Measurements from ENCODE around the gene C1RL. TPM values are rescaled to one million over a fixed set of nuclear protein-coding genes. Genes with fewer than 3 reads are reported as not detected.
"Not testable (repeated sequence)": the region's sequence is repeated elsewhere in the genome, so short reads cannot be mapped to it uniquely, and the experiment has no call there.

Gene C1RL
- total RNA-seq, 1 experiment from 2014 or later = 22.4 TPM

DNA sequence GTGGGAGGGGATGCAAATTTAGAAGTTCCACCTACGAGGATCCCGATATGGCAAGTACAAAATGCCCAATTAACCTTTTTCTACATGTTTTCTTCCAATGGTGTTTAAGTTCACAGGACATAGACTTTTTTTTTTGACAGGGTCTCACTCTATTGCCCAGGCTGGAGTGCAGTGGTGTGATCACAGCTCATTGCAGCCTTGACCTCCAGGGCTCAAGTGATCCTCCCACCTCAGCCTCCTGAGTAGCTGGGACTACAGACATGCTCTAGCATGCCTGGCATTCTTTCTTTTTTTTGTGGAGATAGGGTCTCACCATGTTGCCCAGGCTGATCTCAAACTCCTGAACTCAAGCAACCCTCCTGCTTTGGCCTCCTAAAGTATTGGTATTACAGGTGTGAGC, 53.3 kb downstream of the C1RL start:
- DNase-seq (ENCODE audit: low read depth); in situ Hi-C loops (cut with HindIII; ENCODE audit: low pct_unique_long_range_greater_than_20kb, low sequenced_read_pairs): not testable (repeated sequence)

DNA sequence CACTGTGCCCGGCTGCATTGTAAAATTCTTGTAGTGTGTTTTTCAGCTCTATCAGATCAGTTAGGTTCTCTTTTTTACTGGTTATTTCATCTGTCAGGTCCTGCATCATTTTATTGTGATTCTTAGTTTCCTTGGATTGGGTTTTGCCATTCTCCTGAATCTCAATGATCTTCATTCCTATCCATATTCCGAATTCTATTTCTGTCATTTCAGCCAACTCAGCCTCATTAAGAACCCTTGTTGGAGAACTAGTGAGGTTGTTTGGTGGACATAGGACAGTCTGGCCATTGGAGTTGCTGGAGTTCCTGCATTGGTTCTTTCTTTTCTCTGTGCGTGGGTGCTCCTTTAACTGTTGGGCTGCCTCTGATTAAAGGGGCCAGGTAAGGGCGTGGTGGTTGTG, 54.1 kb downstream of the C1RL start:
- no peak for DNase-seq (ENCODE audit: low read depth)
- in situ Hi-C loops (cut with HindIII; ENCODE audit: low pct_unique_long_range_greater_than_20kb, low sequenced_read_pairs) = no loop called here

DNA sequence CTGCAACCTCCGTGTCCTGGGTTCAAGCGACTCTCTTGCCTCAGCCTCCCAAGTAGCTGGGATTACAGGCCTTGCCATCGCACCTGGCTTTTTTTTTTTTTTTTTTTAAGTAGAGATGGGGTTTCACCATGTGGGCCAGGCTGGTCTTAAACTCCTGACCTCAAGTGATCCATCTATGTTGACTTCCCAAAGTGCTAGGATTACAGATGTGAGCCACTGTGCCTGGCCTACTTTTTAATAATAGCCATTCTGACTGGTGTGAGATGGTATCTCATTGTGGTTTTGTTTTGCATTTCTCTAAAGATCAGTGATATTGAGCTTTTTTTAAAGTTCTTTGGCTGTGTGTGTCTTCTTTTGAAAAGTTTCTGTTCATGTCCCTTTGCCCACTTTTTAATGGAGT, 59.0 kb downstream of the C1RL start:
- DNase-seq (ENCODE audit: low read depth); in situ Hi-C loops (cut with HindIII; ENCODE audit: low pct_unique_long_range_greater_than_20kb, low sequenced_read_pairs): not testable (repeated sequence)

DNA sequence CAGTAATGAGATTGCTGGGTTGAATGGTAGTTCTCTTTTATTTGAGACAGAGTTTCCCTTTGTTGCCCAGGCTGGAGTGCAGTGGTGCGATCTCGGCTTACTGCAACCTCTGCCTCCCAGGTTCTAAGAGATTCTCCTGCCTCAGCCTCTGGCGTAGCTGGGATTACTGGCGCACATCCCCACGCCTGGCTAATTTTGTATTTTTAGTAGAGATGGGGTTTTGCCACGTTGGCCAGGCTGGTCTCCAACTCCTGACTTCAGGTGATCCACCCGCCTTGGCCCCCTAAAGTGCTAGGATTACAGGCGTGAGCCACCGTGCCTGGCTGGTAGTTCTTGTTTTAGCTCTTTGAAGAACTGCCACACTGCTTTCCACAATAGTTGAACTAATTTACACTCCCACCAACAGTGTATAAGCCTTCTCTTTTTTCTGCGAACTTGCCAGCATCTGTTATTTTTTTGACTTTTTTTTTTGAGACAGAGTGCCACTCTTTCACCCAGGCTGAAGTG, 59.5 kb downstream of the C1RL start:
- DNase-seq (ENCODE audit: low read depth); in situ Hi-C loops (cut with HindIII; ENCODE audit: low pct_unique_long_range_greater_than_20kb, low sequenced_read_pairs): not testable (repeated sequence)

DNA sequence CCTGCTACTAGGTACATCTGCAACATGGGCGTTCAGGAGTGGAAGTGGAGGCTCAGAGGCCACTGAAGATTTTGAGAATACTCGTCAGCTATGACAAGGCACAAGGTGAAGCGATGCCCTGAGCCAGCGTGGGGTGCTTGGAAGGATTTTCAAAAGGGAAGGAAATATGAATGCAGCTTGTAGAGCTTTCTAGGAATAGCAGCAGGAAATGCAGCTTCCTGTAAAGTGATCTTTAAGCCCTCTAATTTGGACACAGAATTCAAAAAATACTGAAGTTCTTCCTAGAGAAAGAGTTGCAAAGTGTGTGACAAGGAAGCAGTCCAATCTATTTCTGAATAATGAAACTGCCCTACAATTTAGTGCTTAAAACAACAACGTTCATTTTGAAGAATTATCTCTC, 61.7 kb downstream of the C1RL start:
- no peak for DNase-seq (ENCODE audit: low read depth)
- in situ Hi-C loops (cut with HindIII; ENCODE audit: low pct_unique_long_range_greater_than_20kb, low sequenced_read_pairs) = no loop called here

DNA sequence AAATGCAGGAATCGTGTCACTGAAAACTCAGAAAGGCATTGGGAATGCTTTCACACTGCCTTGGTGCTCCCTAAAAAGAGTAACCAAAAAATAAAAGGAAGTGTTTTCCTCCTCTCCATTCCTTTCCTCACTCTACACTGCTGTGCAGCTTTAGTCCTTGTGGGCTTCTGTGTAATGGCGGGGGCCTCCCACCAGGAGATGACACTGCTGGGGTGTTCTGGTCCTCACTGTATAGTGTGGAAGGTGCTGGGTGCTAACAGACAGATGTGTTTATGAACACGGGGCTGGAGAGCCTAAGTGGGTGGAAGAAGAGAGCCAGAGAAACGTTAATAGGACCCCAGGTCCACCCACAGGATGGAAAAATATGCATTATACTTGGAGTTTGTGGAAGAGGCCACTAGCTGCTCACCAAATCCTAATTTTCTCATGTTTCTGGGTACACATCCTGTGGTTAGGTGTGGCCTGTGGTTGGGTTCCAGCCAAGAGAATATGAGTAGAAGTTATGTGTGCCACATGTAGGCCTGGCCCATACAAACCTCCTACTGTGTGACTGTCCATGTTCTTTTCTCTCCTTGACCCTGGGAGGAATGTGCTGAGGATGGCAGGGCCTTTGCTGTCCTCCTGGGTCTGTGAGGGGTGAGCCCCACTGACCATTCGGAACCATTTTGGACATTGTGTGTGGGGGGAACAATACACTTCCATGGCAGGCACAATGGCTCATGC, 62.5 kb downstream of the C1RL start:
- in situ Hi-C loops (cut with HindIII; ENCODE audit: low pct_unique_long_range_greater_than_20kb, low sequenced_read_pairs) = no loop called here
- DNase-seq (ENCODE audit: low read depth) = no peak

DNA sequence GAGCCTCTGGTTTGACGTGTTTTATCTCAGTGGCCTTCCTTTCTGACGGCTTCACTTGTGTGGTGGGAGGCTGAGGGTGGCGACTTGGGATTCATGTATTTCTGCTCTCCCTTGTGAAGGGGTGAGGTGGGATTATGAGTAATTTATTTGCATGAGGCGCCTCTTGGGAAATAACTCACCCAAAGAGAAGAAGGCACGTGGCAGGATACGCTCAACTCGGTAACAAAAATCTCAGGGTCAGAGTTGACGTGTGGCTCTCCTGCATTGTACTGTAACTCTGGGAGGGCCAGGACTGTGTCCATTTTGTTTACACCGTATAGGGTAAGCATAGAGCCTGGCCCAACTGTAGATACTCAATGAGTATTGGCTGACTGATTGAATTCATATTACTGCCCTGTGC, 63.1 kb downstream of the C1RL start:
- in situ Hi-C loops (cut with HindIII; ENCODE audit: low pct_unique_long_range_greater_than_20kb, low sequenced_read_pairs) = no loop called here
- no peak for DNase-seq (ENCODE audit: low read depth)

Other genes with a start within 250 kb of the C1RL start
- gene TPI1, start 241.7 kb downstream of the C1RL start, total RNA-seq (2014; rRNA removed; shearing (Covaris generic); ENCODE audit: low replicate concordance) = 3,126 and 3,575 TPM in 2 replicates
- gene SPSB2, start 235.9 kb downstream of the C1RL start, total RNA-seq (2014; rRNA removed; shearing (Covaris generic); ENCODE audit: low replicate concordance) = 63.0 and 79.5 TPM in 2 replicates
- 25.4 and 37.8 TPM in 2 replicates for gene LRRC23, start 204.4 kb downstream of the C1RL start, total RNA-seq (2014; rRNA removed; shearing (Covaris generic); ENCODE audit: low replicate concordance)
- gene ENO2, start 194.6 kb downstream of the C1RL start, total RNA-seq (2014; rRNA removed; shearing (Covaris generic); ENCODE audit: low replicate concordance) = 91.9 and 127 TPM in 2 replicates
- 0.84 and 2.8 TPM in 2 replicates for gene ATN1, start 181.3 kb downstream of the C1RL start, total RNA-seq (2014; rRNA removed; shearing (Covaris generic); ENCODE audit: low replicate concordance)
- not detected in 2 replicates for gene RNU7-1, start 165.4 kb downstream of the C1RL start, total RNA-seq (2014; rRNA removed; shearing (Covaris generic); ENCODE audit: low replicate concordance)
- gene C12orf57, start 165.2 kb downstream of the C1RL start, total RNA-seq (2014; rRNA removed; shearing (Covaris generic); ENCODE audit: low replicate concordance) = 105 and 107 TPM in 2 replicates
- gene PTPN6, start 157.9 kb downstream of the C1RL start, total RNA-seq (2014; rRNA removed; shearing (Covaris generic); ENCODE audit: low replicate concordance) = 28.3 and 30.2 TPM in 2 replicates
- gene PHB2, start 138.6 kb downstream of the C1RL start, total RNA-seq (2014; rRNA removed; shearing (Covaris generic); ENCODE audit: low replicate concordance) = 458 and 488 TPM in 2 replicates
- gene EMG1, start 138.3 kb downstream of the C1RL start, total RNA-seq (2014; rRNA removed; shearing (Covaris generic); ENCODE audit: low replicate concordance) = 43.4 and 93.6 TPM in 2 replicates
- 19.5 and 26.3 TPM in 2 replicates for gene LPCAT3, start 90.7 kb downstream of the C1RL start, total RNA-seq (2014; rRNA removed; shearing (Covaris generic); ENCODE audit: low replicate concordance)
- gene C1S, start 48.5 kb downstream of the C1RL start, total RNA-seq (2014; rRNA removed; shearing (Covaris generic); ENCODE audit: low replicate concordance) = 9.5 and 11.0 TPM in 2 replicates
- 9.8 and 19.0 TPM in 2 replicates for gene C1R, start 16.8 kb downstream of the C1RL start, total RNA-seq (2014; rRNA removed; shearing (Covaris generic); ENCODE audit: low replicate concordance)
- gene RBP5, start 19.7 kb upstream of the C1RL start, total RNA-seq (2014; rRNA removed; shearing (Covaris generic); ENCODE audit: low replicate concordance) = not detected in 2 replicates
- gene CLSTN3, start 21.2 kb upstream of the C1RL start, total RNA-seq (2014; rRNA removed; shearing (Covaris generic); ENCODE audit: low replicate concordance) = 3.4 and 13.8 TPM in 2 replicates
- gene PEX5, start 80.5 kb upstream of the C1RL start, total RNA-seq (2014; rRNA removed; shearing (Covaris generic); ENCODE audit: low replicate concordance) = 31.9 and 45.3 TPM in 2 replicates
- not detected in 2 replicates for gene ACSM4, start 194.9 kb upstream of the C1RL start, total RNA-seq (2014; rRNA removed; shearing (Covaris generic); ENCODE audit: low replicate concordance)

Data from Caki2 (cell line).